Lower leg skin (tissue), 4 donors: Measurements from ENCODE around the gene LRWD1. TPM values are rescaled to one million over a fixed set of nuclear protein-coding genes. Genes with fewer than 3 reads are reported as not detected.

ENCODE experiments used
- DNase-seq, 2 donors: peaks; one replicate each; pipeline ENCODE4 v3.0.0-alpha.2; 2019; ENCODE audit warnings: low spot score in 2 of 2
- H3K4me3 ChIP-seq: fragments of 200-600 bp; sonication (generic); 2 replicates; pipeline ENCODE4 v1.5.1; 2017; ENCODE audit warnings: mild to moderate bottlenecking, low read depth; ENCODE audit not compliant: poor library complexity, severe bottlenecking
- CTCF ChIP-seq, 3 donors: fragments of 450-650 bp; IDR thresholded peaks; one replicate each; pipeline ENCODE4 v1.5.1; 2016; ENCODE audit warnings: antibody characterized with exemption in 3 of 3, mild to moderate bottlenecking in 3 of 3, moderate library complexity in 2 of 3
- POLR2A ChIP-seq, 2 donors: fragments of 450-650 bp; IDR thresholded peaks; one replicate each; pipeline ENCODE4 v1.6.1; 2016 to 2017; ENCODE audit warnings: antibody characterized with exemption in 2 of 2, mild to moderate bottlenecking in 1 of 2, moderate library complexity in 1 of 2
- WGBS, 2 donors: methylation state at CpG; one replicate each; pipeline ENCODE4 v1.1.5; 2018; 5-methylcytosine and 5-hydroxymethylcytosine counted together
- intact Hi-C: fragments of 100-400 bp; cut with DNase I; formaldehyde crosslinking; loops from one replicate; pipeline ENCODE4 v1.15.0; 2023; ENCODE audit warnings: low total_unique reads
- total RNA-seq, 4 donors: library from RNA; depleted of rRNA; stranded (reverse); fragments of >200 nt; gene quantifications; one replicate each; pipeline ENCODE4 v1.1.0, GENCODE V29; 2016

The LRWD1 gene
- total RNA-seq, 4 donors from 2014 or later: 9.8 to 16.1 (median 10.3) TPM

GRCh38 chr7:102427019-102427405 is 37.8 kb upstream of the LRWD1 start:
- no peak overlapping the region for H3K4me3 ChIP-seq
- 86 to 93% methylated on average over 5 of the region's 5 CpGs for WGBS, 2 donors
- DNase-seq: no peak
- TF ChIP-seq POLR2A (IDR thresholded peaks at IDR 0.05) (no peak), CTCF (IDR thresholded peaks at IDR 0.05) (no peak)
- intact Hi-C loops: no loop called here

GRCh38 chr7:102429141-102429899 is 35.5 kb upstream of the LRWD1 start:
- intact Hi-C loops: no loop called here
- DNase-seq: no peak
- no peak for TF ChIP-seq POLR2A (IDR thresholded peaks at IDR 0.05)
- no peak for TF ChIP-seq CTCF (IDR thresholded peaks at IDR 0.05)
- 88 to 92% methylated on average over 10 of the region's 10 CpGs for WGBS, 2 donors
- H3K4me3 ChIP-seq: no peak overlapping the region

GRCh38 chr7:102431617-102432298 is 33.0 kb upstream of the LRWD1 start:
- WGBS, 2 donors: 32 to 43% methylated on average over 17 of the region's 17 CpGs
- no peak for TF ChIP-seq POLR2A (IDR thresholded peaks at IDR 0.05)
- intact Hi-C loops: no loop called here
- H3K4me3 ChIP-seq: no peak overlapping the region
- no peak for DNase-seq

- TF ChIP-seq POLR2A (IDR thresholded peaks at IDR 0.05): no peak
- no peak for TF ChIP-seq CTCF (IDR thresholded peaks at IDR 0.05)
- intact Hi-C loops: no loop called here
- 31 to 32% methylated on average over 27 of the region's 27 CpGs for WGBS, 2 donors
- H3K4me3 ChIP-seq: peak overlapping the region; percentile 48
- no peak for DNase-seq
Observed at GRCh38 chr7:102432442-102433218, 32.2 kb upstream of the LRWD1 start.

GRCh38 chr7:102433219-102434038 is 31.4 kb upstream of the LRWD1 start, which contains the start of gene ORAI2:
TSS of gene ORAI2 (plus strand) at chr7:102433575. CDS start at chr7:102438957, 5,382 bp downstream.
- intact Hi-C loops: no loop called here
- 1 to 2% methylated on average over 21 to 48 of the region's 90 CpGs for WGBS, 2 donors
- peak within 1 kb of the TSS; percentile 48 for H3K4me3 ChIP-seq
- no peak for TF ChIP-seq CTCF (IDR thresholded peaks at IDR 0.05)
- no peak for TF ChIP-seq POLR2A (IDR thresholded peaks at IDR 0.05)
- peak; percentile 47 to 95 for DNase-seq
